Thoracic aorta (tissue), 2 donors: ENCODE results near the gene COX7C. TPM values are rescaled to one million over a fixed set of nuclear protein-coding genes. Genes with fewer than 3 reads are reported as not detected.

Source experiments
- ATAC-seq: fragments of 150-250 bp; one replicate; pipeline ENCODE4 v1.8.0; 2017; ENCODE audit warnings: low read depth; ENCODE audit not compliant: insufficient number of reproducible peaks, low FRiP score
- DNase-seq: peaks from one replicate; pipeline ENCODE4 v3.0.0-alpha.2; 2020; ENCODE audit warnings: low spot score
- H3K27ac ChIP-seq, 2 donors: fragments of 200-600 bp; sonication (generic); 1 replicate in 1 of 2; 2 replicates in 1 of 2; pipeline ENCODE4 v1.5.1; 2016; ENCODE audit warnings: mild to moderate bottlenecking in 2 of 2, moderate library complexity in 2 of 2
- H3K27me3 ChIP-seq: fragments of 200-600 bp; sonication (generic); replicated peaks from 2 replicates; pipeline ENCODE4 v1.6.0; 2016; ENCODE audit warnings: mild to moderate bottlenecking; ENCODE audit not compliant: insufficient read depth
- H3K36me3 ChIP-seq: fragments of 200-600 bp; sonication (generic); one replicate; pipeline ENCODE4 v1.5.1; 2016
- H3K4me1 ChIP-seq, 2 donors: fragments of 200-600 bp; sonication (generic); 1 replicate in 1 of 2; 2 replicates in 1 of 2; pipeline versions ENCODE4 v1.5.1 to v1.6.0; 2016; ENCODE audit warnings: low read depth in 2 of 2, mild to moderate bottlenecking in 1 of 2; ENCODE audit not compliant: control insufficient read depth in 1 of 2
- H3K4me3 ChIP-seq: fragments of 200-600 bp; sonication (generic); 2 replicates; pipeline ENCODE4 v1.5.1; 2016; ENCODE audit warnings: mild to moderate bottlenecking
- H3K9me3 ChIP-seq: fragments of 200-600 bp; sonication (generic); 2 replicates; pipeline ENCODE4 v1.5.1; 2016
- total RNA-seq, 2 donors: library from RNA; depleted of rRNA; stranded (reverse); fragments of >200 nt; gene quantifications; one replicate each; pipeline versions ENCODE4 v1.1.0 to v1.2.3, GENCODE V29; 2016
- TF ChIP-seq, protein P1 (sequence below): fragments of 200-600 bp; sonication (generic); IDR thresholded peaks from one replicate; pipeline ENCODE4 v1.5.1; 2019; ENCODE audit warnings: antibody characterized with exemption

Gene COX7C
- total RNA-seq, 2 donors from 2014 or later, result 226 to 240 TPM

DNA sequence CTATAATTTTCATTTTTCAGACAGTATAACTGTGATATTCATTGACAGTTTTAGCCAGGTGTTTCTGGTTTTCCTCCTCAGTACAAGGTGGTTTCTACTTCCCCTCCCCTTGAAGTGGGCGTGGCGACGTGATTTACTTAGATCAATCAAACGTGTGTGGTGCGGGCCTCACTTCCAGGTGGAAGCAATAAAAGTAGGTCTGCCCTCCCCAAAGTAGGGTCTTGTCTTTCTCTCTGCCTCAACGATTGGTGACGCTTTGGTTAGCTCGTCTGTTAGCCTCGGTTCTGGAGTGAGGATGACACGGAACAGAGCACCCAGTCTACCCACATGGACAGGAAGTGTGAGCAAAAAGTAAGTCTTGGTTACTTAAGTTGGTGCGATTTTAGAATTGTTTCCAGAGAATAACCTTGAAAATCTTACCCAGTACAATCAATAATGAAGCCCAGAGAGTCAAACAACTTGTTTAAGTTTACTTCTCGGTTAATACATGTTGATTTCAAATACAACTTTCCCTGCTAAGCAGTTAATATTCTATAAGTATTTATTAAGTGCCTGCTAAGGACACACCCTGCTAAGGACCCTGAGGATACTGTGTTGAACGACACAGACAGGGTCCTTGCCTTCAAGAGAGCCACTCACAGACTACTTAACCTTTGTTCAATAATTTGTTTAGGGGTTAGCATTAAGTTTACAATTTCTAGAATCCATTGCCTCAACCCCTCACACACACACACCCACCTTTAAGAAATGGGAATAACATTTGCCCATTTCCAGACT lies 48.4 kb downstream of the COX7C start:
- no peak overlapping the region for H3K27ac ChIP-seq
- no peaks in the 10 kb centered on the region for H3K9me3 ChIP-seq
- no peak for DNase-seq
- H3K4me1 ChIP-seq, result no peaks in the 10 kb centered on the region
- TF ChIP-seq, protein P1, sequence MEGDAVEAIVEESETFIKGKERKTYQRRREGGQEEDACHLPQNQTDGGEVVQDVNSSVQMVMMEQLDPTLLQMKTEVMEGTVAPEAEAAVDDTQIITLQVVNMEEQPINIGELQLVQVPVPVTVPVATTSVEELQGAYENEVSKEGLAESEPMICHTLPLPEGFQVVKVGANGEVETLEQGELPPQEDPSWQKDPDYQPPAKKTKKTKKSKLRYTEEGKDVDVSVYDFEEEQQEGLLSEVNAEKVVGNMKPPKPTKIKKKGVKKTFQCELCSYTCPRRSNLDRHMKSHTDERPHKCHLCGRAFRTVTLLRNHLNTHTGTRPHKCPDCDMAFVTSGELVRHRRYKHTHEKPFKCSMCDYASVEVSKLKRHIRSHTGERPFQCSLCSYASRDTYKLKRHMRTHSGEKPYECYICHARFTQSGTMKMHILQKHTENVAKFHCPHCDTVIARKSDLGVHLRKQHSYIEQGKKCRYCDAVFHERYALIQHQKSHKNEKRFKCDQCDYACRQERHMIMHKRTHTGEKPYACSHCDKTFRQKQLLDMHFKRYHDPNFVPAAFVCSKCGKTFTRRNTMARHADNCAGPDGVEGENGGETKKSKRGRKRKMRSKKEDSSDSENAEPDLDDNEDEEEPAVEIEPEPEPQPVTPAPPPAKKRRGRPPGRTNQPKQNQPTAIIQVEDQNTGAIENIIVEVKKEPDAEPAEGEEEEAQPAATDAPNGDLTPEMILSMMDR, result no peak
- H3K27me3 ChIP-seq, result no peaks in the 10 kb centered on the region
- H3K36me3 ChIP-seq, result no peaks in the 10 kb centered on the region
- no peak overlapping the region for H3K4me3 ChIP-seq
- no peak for ATAC-seq

- DNase-seq, result no peak
- Histone ChIP-seq H3K4me1 (no peaks in the 10 kb centered on the region), H3K27ac (no peak overlapping the region), H3K36me3 (no peaks in the 10 kb centered on the region), H3K9me3 (no peaks in the 10 kb centered on the region), H3K27me3 (no peaks in the 10 kb centered on the region), H3K4me3 (no peak overlapping the region)
- TF ChIP-seq, protein P1, result no peak
- no peak for ATAC-seq
These were observed 49.2 kb downstream of the COX7C start for GRCh38 chr5:86666981-86667380.
